H1 (cell line): ENCODE results near the gene CEBPZ. TPM values are rescaled to one million over a fixed set of nuclear protein-coding genes. Genes with fewer than 3 reads are reported as not detected.

ENCODE experiments used
- CTCF ChIA-PET: fragments of 300-600 bp; sonication (Branson Sonifier 250); formaldehyde crosslinking; loops from one replicate; lab custom pipeline; 2021; ENCODE audit not compliant: partially characterized antibody; lab: Charles Lee
- POLR2A ChIA-PET: fragments of 300-600 bp; sonication (Branson Sonifier 250); formaldehyde crosslinking; loops from one replicate; lab custom pipeline; 2021; ENCODE audit warnings: inconsistent platforms; ENCODE audit not compliant: partially characterized antibody; lab: Charles Lee
- DNase-seq, 2 experiments: peaks; one replicate each; pipeline versions ENCODE4 v3.0.0 to v3.0.0-alpha.2; 2010 to 2022; ENCODE audit warnings: low spot score in 2 of 2, low read depth in 1 of 2, mixed read lengths in 1 of 2
- FAIRE-seq: peaks from 2 replicates; lab custom pipeline; 2011; peaks lifted over from hg19 to GRCh38; lab: Jason Lieb, UNC
- H2AFZ ChIP-seq: 2 replicates; pipeline ENCODE4 v1.8.1; 2012; ENCODE audit warnings: low read length, inconsistent platforms
- H2AK5ac ChIP-seq: 2 replicates; pipeline ENCODE4 v1.6.1; 2013; ENCODE audit warnings: low read depth, low read length
- H2BK120ac ChIP-seq: replicated peaks from 2 replicates; pipeline ENCODE3; 2013; ENCODE audit warnings: low read depth, low read length, inconsistent platforms
- H2BK12ac ChIP-seq: 2 replicates; pipeline ENCODE4 v1.6.1; 2013; ENCODE audit warnings: low read depth, low read length
- H2BK15ac ChIP-seq: 2 replicates; pipeline ENCODE4 v1.6.1; 2013; ENCODE audit warnings: low read length
- H2BK20ac ChIP-seq: 2 replicates; pipeline ENCODE4 v1.6.1; 2013; ENCODE audit warnings: low read length
- H2BK5ac ChIP-seq: 2 replicates; pipeline ENCODE4 v1.6.1; 2013; ENCODE audit warnings: low read depth, low read length
- H3K14ac ChIP-seq: 2 replicates; pipeline ENCODE4 v1.6.1; 2013; ENCODE audit warnings: inconsistent platforms; ENCODE audit not compliant: insufficient read length
- H3K18ac ChIP-seq: 2 replicates; pipeline ENCODE4 v1.6.1; 2013; ENCODE audit warnings: low read length; ENCODE audit errors: extremely low read depth
- H3K23ac ChIP-seq: 2 replicates; pipeline ENCODE4 v1.6.1; 2013; ENCODE audit warnings: inconsistent platforms; ENCODE audit not compliant: insufficient read length
- H3K23me2 ChIP-seq: 2 replicates; pipeline ENCODE4 v1.6.1; 2013; ENCODE audit warnings: low read depth, low read length
- H3K27ac ChIP-seq: 2 replicates; pipeline ENCODE4 v1.6.1; 2011; ENCODE audit warnings: low read depth, low read length, inconsistent platforms
- H3K27me3 ChIP-seq, 4 experiments: replicated peaks in 1 of 4; 1 replicate in 1 of 4; 2 replicates in 3 of 4; pipeline versions ENCODE4 v1.6.1 to v1.8.1; 2011 to 2013; ENCODE audit warnings: low read length in 3 of 4, mild to moderate bottlenecking in 3 of 4, inconsistent platforms in 2 of 4, mixed read lengths in 2 of 4, moderate library complexity in 1 of 4; ENCODE audit not compliant: control insufficient read depth in 3 of 4, insufficient read depth in 3 of 4; ENCODE audit errors: extremely low read depth in 1 of 4
- H3K36me3 ChIP-seq, 4 experiments: 2 replicates each; pipeline versions ENCODE4 v1.6.1 to v1.8.1; 2011 to 2013; ENCODE audit warnings: mild to moderate bottlenecking in 4 of 4, low read length in 3 of 4, moderate library complexity in 2 of 4, control low read depth in 1 of 4, inconsistent platforms in 1 of 4; ENCODE audit not compliant: insufficient read depth in 4 of 4, control insufficient read depth in 2 of 4
- H3K4ac ChIP-seq: replicated peaks from 2 replicates; pipeline ENCODE3; 2013; ENCODE audit warnings: low read length, low read depth, mixed read lengths, inconsistent platforms; ENCODE audit not compliant: insufficient read length
- H3K4me1 ChIP-seq, 4 experiments: replicated peaks in 1 of 4; 1 replicate in 1 of 4; 2 replicates in 3 of 4; pipeline versions ENCODE4 v1.6.1 to v1.8.1; 2011 to 2013; ENCODE audit warnings: low read length in 3 of 4, inconsistent platforms in 2 of 4, mixed read lengths in 1 of 4; ENCODE audit not compliant: insufficient read depth in 4 of 4, control insufficient read depth in 3 of 4
- H3K4me2 ChIP-seq, 2 experiments: 2 replicates each; pipeline versions ENCODE4 v1.6.1 to v1.8.1; 2011 to 2013; ENCODE audit warnings: low read depth in 2 of 2, low read length in 2 of 2, control low read depth in 1 of 2, inconsistent platforms in 1 of 2, mild to moderate bottlenecking in 1 of 2; ENCODE audit not compliant: insufficient read depth in 1 of 2
- H3K4me3 ChIP-seq, 4 experiments: fragments of 200-600, 300-600 bp in 1 of 4; sonication (generic), shearing (Covaris generic), sonication (Bioruptor Twin) in 1 of 4; 2 replicates each; pipeline versions ENCODE4 v1.5.1 to v1.8.1; 2011 to 2016; ENCODE audit warnings: low read length in 4 of 4, low read depth in 3 of 4, control low read depth in 2 of 4, inconsistent platforms in 2 of 4, mild to moderate bottlenecking in 2 of 4, mixed read lengths in 1 of 4, moderate library complexity in 1 of 4; ENCODE audit not compliant: insufficient read depth in 2 of 4; ENCODE audit errors: extremely low read depth in 1 of 4
- H3K56ac ChIP-seq: replicated peaks from 2 replicates; pipeline ENCODE3; 2013; ENCODE audit warnings: low read depth, mild to moderate bottlenecking, mixed read lengths, low read length, inconsistent platforms; ENCODE audit not compliant: insufficient read length
- H3K79me1 ChIP-seq: 2 replicates; pipeline ENCODE4 v1.6.1; 2013; ENCODE audit warnings: low read depth, low read length, control low read depth
- H3K79me2 ChIP-seq, 2 experiments: 2 replicates each; pipeline versions ENCODE4 v1.6.1 to v1.8.1; 2012 to 2013; ENCODE audit warnings: low read length in 2 of 2, mild to moderate bottlenecking in 2 of 2, inconsistent platforms in 1 of 2; ENCODE audit not compliant: insufficient read depth in 2 of 2, control insufficient read depth in 1 of 2
- H3K9ac ChIP-seq, 4 experiments: replicated peaks in 1 of 4; 1 replicate in 1 of 4; 2 replicates in 3 of 4; pipeline versions ENCODE4 v1.6.1 to v1.8.1; 2011 to 2013; ENCODE audit warnings: low read depth in 3 of 4, low read length in 3 of 4, control low read depth in 2 of 4, mild to moderate bottlenecking in 2 of 4, moderate library complexity in 2 of 4, inconsistent platforms in 1 of 4; ENCODE audit errors: extremely low read depth in 1 of 4
- H3K9me3 ChIP-seq, 2 experiments: 2 replicates each; pipeline versions ENCODE4 v1.6.1 to v1.8.1; 2012 to 2013; ENCODE audit warnings: mild to moderate bottlenecking in 2 of 2, moderate library complexity in 2 of 2, control low read depth in 1 of 2, inconsistent platforms in 1 of 2, low read depth in 1 of 2, low read length in 1 of 2, mixed read lengths in 1 of 2; ENCODE audit not compliant: insufficient read depth in 2 of 2
- H4K20me1 ChIP-seq, 2 experiments: replicated peaks in 1 of 2; 2 replicates each; pipeline versions ENCODE3 to v1.8.1; 2011 to 2013; ENCODE audit warnings: inconsistent platforms in 2 of 2, low read length in 2 of 2, mild to moderate bottlenecking in 1 of 2; ENCODE audit not compliant: insufficient read depth in 2 of 2, control insufficient read depth in 1 of 2
- H4K5ac ChIP-seq: 2 replicates; pipeline ENCODE4 v1.6.1; 2013; ENCODE audit warnings: low read length, low read depth, mixed read lengths, inconsistent platforms; ENCODE audit not compliant: insufficient read length
- H4K8ac ChIP-seq: 2 replicates; pipeline ENCODE4 v1.8.0; 2013; ENCODE audit warnings: mild to moderate bottlenecking, moderate library complexity, low read length, inconsistent platforms; ENCODE audit not compliant: insufficient read depth; ENCODE audit errors: extremely low read depth
- H4K91ac ChIP-seq: replicated peaks from 2 replicates; pipeline ENCODE3; 2013; ENCODE audit warnings: low read length, mixed read lengths, inconsistent platforms; ENCODE audit not compliant: insufficient read length
- EP300 ChIP-seq, 2 experiments: IDR thresholded peaks; 1 replicate in 1 of 2; 2 replicates in 1 of 2; pipeline ENCODE4 v1.6.1; 2011 to 2012; ENCODE audit warnings: low read depth in 2 of 2, low read length in 2 of 2, mild to moderate bottlenecking in 2 of 2, borderline replicate concordance in 1 of 2, inconsistent platforms in 1 of 2, moderate library complexity in 1 of 2
- POLR2A ChIP-seq, 2 experiments: IDR thresholded peaks; 1 replicate in 1 of 2; 2 replicates in 1 of 2; pipeline ENCODE4 v1.6.1; 2011; ENCODE audit warnings: low read depth in 2 of 2, low read length in 2 of 2, mild to moderate bottlenecking in 2 of 2; ENCODE audit errors: control extremely low read depth in 1 of 2
- WGBS, 2 experiments: shearing (Covaris generic) in 1 of 2; methylation state at CpG; one replicate each; pipeline versions ENCODE4 v1.1.6 to v1.1.7; 2013 to 2015; ENCODE audit warnings: low lambda C conversion rate in 2 of 2, mixed read lengths in 2 of 2, inconsistent platforms in 1 of 2, low coverage in 1 of 2, missing lambda C conversion rate in 1 of 2; ENCODE audit not compliant: insufficient replicate concordance in 2 of 2, insufficient coverage in 1 of 2, insufficient read length in 1 of 2; ENCODE audit errors: extremely low coverage in 1 of 2, missing lambda C conversion rate in 1 of 2; 5-methylcytosine and 5-hydroxymethylcytosine counted together
- polyA plus RNA-seq, 7 experiments: library from polyadenylated mRNA; depleted of rRNA in 3 of 7; stranded (reverse) in 5 of 7; unstranded in 2 of 7; fragments of >200 nt in 5 of 7; fragments of 200-250 nt in 2 of 7; gene quantifications; 1 replicate in 5 of 7; 2 replicates in 1 of 7; 4 replicates in 1 of 7; pipeline versions ENCODE4 v1.2.1 to v1.2.3, GENCODE V29; 2011 to 2013; ENCODE audit warnings: missing spikeins in 2 of 7, mixed read lengths in 2 of 7
- total RNA-seq: library from RNA; stranded (reverse); fragmentation: NEBNext Ultra II Directional; extraction: Animal tissue kit (Norgen Biotek cat#: 25700); gene quantifications from 2 replicates; pipeline ENCODE4 v1.2.1, GENCODE V29; 2021

The CEBPZ gene
- total and polyA plus RNA-seq, 2 of the 8 experiments (the other 6 are each of a cell fraction or from before 2014, with no cell fraction given) = 19.1 to 201 TPM

- H4K20me1 ChIP-seq = peaks cover 0 to 8% of the 10 kb centered on the region in 2 experiments
- DNase-seq = no peak
- POLR2A ChIA-PET = interaction anchor here (0.7 to 1.1 kb wide), 2 partner anchors 28 to 1392 kb away, joined by 3 read pairs; no protein-coding TSS in a partner anchor
Observed at GRCh38 chr2:37226863-37227262, 4.5 kb downstream of the CEBPZ start.

More at GRCh38 chr2:37226863-37227262, 4.5 kb downstream of the CEBPZ start:
- no peak for TF ChIP-seq EP300 (IDR thresholded peaks at IDR 0.05; ENCODE audit: borderline replicate concordance in 1 of 2, low read depth in 2 of 2, low read length in 2 of 2)
- peak in 1 of 2 experiments; percentile 30; a peak in 1 of 3 replicates for TF ChIP-seq POLR2A (IDR thresholded peaks at IDR 0.05; ENCODE audit: control extremely low read depth in 1 of 2, low read depth in 2 of 2, low read length in 2 of 2)
- Histone ChIP-seq H2BK5ac (0 out of 2 replicates have a peak overlapping the region, but pooled peaks have one; percentile 19), H3K18ac (no peak overlapping the region; the same call in 1 of the 2 replicates), H3K9ac (no peak overlapping the region), H4K91ac (no peak overlapping the region), H3K79me2 (peaks cover 45 to 90% of the 10 kb centered on the region in 2 experiments), H3K4me3 (peak overlapping the region in 3 of 4 experiments; percentile 5 to 56 (median 38); a peak in 3 of 8 replicates), H2AK5ac (no peak overlapping the region), H3K4me1 (peaks cover 4 to 15% (median 9%) of the 10 kb centered on the region in 4 experiments), H3K27ac (no peak overlapping the region), H3K9me3 (no peaks in the 10 kb centered on the region), H3K4me2 (peak overlapping the region; percentile 63 to 99), H2BK15ac (no peak overlapping the region), H4K5ac (peak overlapping the region; percentile 85), H3K14ac (no peak overlapping the region), H3K23me2 (peaks cover 11% of the 10 kb centered on the region), H4K8ac (no peak overlapping the region), H3K27me3 (no peaks in the 10 kb centered on the region), H2BK20ac (no peak overlapping the region), H3K23ac (no peak overlapping the region), H3K79me1 (peaks cover 6% of the 10 kb centered on the region; the same call in 1 of the 2 replicates), H2BK12ac (no peak overlapping the region), H3K4ac (no peak overlapping the region), H3K36me3 (peaks cover 8 to 64% (median 38%) of the 10 kb centered on the region in 4 experiments; a peak in 7 of 8 replicates), H2AFZ (no peak overlapping the region), H2BK120ac (no peak overlapping the region), H3K56ac (no peak overlapping the region)
- WGBS, 2 experiments = 41% methylated on average over 4 of the region's 4 CpGs; no CpG with 5 or more reads in 1 of the 2 experiments
- no peak for FAIRE-seq
- CTCF ChIA-PET = interaction anchor here (0.8 kb wide), 1 partner anchor 58 kb away, joined by 5 read pairs; no protein-coding TSS in a partner anchor
